Epidermal melanocyte (primary cell): ENCODE data around the gene CLIC5.

ENCODE experiments used
- DNase-seq: peaks from one replicate; pipeline ENCODE4 v3.0.0; 2011; ENCODE audit warnings: low spot score; ENCODE audit not compliant: insufficient read length

CLIC5 gene

DNA sequence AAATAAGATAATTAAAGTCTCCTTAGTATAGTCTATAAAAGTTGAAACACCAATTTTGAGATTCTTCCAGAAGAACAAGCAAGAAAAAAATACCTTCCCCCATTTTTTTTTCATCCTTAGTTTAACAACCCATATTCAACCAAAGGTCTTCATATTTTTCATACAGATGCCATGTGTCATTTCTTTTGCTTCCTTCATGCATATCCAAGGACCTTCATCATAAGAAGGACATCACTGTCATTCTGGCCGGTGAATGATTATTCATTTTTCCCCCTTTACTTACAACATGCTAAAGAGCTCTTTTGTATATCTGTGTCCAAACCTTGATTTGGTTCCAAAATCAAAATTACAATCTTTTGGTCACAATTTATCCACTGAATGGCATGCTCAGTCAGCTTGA lies 21.3 kb upstream of the CLIC5 start:
- no peak for DNase-seq

DNA sequence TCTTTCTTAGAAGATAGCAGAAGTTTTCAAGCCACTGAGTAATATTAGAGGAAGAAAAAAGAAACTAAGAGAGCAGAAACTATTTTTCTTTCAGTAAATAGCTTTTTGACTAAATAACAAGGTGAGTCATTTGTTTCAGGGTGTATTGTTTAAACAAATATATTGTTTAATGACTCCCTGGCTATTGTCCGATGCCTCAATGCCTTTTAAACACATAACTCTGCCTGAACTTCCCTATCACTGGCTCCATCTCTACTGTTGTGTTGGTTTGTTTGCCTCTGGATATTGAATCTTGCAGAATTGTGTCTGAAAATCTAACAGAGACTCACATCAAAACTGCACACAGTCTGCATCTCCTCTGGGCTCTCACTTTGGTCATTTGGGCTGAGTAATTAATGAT lies 19.6 kb upstream of the CLIC5 start:
- no peak for DNase-seq

DNA sequence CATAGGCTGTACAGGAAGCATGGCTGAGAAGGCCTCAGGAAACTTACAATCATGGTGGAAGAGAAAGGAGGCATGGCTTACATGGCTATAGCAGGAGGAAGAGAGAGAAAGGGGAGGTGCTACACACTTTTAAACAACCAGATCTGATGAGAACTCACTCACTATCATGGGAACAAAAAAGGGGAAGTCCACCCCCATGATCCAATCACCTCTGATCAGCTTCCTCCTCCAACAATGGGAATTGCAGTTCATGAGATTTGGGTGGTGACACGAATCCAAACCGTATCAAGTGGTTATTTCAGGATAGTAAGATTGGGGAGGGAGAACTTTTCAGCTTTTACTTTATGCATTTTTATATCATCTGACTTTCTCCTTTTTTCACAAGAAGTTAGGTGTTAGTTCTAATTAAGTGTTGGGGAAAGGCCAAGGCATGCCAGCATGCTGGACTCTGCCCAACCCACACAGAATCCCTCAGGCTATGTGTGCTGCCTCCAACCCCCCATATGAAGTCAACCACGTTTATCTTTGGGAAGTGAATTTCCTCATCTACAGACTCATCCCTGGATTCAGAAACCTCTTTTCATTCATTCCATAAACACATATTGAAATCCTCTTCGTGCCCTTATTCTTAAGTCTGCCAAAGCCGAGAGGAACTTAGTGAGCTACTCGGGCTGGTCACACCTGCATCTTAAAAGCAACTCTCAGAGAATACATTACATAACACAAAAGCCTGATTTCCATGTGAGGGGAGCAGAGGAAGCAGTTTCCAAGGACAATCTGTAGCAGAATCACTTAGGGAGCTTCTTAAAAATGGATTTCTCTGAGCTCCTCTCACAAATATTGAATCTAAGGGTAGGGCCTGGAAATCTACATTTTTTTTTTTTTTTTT lies 16.7 kb upstream of the CLIC5 start:
- DNase-seq, result no peak

DNA sequence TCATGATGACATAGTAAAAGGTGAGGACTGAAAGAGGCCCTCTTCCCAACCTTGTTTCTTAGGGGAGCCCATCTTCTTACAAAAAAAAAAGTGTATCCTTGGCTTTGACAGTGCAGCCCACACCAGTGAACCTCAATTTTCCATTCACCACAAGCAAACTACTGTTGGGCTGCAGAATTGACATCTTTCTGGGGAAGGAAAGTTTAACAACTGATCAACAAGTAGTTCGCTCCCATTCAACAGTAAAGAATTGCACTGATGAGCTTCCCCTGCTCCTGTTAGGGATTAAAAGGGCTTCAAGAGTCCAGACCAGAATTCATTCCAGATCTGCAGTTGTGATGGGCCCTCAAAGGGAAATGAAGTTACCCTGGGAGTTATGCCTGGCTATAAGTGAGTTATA lies 13.9 kb upstream of the CLIC5 start:
- no peak for DNase-seq

DNA sequence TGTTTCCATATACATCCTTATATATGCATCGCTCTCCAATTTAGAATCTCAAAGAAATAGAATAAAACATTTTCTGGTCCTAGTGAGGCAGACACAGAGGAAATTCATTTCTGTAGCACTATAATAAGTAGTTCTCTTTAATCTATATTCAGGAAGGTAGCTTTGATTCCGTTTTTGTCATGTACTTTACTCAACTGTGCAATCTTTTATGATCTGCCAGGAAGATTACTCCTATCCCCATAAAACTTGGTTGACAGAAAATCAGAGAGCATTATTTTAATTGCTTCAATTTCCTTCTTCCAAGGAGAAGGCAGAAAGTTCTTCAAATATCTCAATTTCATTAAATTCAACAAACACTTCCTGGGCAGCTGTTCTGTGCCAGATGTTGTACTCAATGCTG lies 10.6 kb upstream of the CLIC5 start:
- no peak for DNase-seq

DNA sequence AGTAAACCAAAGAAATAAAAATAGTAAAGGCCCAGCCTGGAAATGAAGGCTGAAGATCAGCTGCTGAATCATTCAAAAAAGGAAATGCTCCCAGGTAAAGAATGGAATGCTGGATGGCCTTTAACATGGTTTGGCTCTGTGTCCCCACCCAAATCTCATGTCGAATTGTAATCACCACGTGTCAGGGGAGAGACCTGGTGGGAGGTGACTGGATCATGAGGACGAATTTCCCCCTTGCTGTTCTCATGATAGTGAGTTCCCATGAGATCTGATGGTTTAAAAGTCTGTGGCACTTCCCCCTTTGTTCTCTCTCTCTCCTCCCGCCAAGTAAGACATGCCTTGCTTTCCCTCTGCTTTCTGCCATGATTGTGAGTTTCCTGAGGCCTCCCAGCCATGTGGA lies 9.9 kb upstream of the CLIC5 start:
- no peak for DNase-seq

DNA sequence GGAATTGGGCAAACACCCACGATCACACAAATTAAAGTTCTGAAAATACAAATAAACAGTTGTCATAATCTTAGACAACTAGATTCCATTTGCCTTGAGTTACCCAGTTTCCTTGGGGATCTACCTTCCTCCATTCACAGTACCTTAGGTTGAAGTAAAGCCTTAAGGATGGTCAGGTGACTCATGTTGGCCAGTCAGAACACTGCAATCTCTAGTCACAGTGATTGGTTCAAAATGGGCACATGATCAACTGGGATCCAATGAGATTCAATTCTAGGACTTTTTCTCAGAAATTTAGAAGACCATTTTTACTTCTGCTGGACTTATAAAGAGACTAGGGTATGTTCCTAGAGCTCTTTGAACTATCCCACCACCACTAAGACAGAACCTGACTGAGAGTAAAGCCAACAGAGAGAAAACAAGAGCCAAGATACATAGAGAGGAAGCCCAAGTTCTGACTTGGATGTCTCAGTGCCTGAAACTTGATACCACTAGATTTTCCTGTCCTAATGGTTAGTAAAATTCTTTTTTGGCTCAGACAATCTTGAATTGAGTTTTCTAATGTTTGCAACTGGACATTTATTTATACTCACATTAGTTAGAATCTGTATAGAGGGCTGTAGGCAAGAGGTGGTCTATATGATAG lies 8.6 kb upstream of the CLIC5 start:
- DNase-seq, result no peak

DNA sequence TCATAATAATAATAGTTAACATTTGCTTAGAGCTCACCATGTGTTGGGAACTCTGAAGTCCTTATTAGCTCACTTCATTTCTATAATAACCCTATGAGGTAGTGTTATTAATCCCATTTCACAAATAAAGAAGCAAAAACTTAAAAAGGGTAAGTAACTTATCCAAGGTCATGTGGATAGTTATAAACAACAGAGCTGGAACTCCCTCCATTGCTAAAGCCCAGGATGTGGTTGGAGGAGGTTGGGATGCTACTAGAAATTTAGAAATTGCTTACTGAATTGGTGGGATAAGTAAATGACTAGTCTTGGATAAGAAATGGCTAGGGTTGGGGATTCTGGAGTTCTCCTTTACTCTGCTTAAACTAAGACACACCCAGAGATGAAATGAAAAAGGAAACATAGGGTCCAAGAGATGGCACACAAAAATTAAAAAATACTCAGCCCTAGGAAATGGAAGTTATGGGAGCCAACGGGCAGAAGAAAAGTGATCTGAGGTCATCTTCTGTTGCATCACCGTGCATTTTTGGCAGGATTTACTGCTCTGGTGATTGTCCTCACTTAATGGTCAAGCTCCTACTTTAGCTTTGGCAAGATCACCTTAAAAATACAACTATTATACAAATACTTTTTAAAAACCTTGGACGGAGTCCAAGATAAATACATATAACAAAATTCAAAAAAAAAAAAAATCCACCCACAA lies 7.7 kb upstream of the CLIC5 start:
- no peak for DNase-seq

DNA sequence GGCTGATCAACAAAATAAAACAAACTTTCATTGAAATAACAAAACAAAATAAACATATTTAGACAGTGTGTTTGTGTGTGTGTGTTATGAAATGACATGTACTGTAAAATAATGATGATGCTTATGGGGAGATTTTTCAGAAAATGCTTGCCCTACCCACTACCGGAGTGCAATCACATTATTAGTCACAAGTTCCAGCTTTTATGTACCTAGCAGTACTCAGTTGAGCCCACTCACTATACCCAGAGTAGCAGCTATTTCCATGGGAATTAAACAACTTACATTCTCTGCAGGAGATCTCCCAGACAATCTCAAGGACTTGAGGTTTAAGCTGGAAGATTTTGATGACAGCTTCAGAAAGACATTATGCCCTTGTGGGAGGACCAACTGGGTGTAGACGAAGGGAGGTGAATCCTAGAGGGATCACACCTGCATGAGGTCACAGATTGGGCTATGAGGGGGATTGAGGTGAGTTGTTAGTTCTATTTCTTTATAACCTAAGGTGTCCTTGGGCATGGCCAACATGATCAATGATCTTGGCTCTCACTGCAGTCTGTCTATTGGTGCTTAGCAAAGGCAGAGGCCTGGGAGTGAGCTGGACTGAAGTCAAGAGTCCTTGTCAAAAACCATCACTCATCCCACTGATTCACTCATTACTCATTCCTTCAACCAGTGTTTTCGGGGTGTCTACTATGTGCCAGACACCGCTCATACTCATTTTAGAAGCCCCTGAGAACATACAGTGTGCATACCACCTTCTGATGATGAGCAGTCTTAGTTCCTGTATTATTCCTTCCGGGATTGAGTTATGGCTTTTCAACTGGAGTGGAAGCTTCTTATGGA lies 6.7 kb upstream of the CLIC5 start:
- DNase-seq, result no peak

DNA sequence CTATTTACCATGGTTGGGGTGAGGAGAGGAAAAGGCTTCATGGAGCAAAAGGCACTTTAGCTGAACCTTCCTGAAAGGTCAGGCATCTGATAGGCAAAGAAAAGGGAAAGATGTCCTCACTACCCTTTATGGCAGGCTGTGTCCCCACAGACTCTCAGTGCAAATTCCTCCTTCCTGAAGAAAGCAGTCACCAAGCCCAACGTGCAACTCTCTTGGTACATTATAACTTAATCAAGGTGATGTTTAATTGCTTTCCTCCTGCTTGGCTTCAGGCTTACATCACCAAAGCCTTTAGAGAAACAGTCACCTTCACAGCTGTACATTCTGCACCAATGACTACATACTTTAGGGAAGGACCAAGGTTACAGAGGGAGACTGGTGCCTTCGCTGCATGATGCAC lies 2.1 kb upstream of the CLIC5 start:
- DNase-seq, result no peak

DNA sequence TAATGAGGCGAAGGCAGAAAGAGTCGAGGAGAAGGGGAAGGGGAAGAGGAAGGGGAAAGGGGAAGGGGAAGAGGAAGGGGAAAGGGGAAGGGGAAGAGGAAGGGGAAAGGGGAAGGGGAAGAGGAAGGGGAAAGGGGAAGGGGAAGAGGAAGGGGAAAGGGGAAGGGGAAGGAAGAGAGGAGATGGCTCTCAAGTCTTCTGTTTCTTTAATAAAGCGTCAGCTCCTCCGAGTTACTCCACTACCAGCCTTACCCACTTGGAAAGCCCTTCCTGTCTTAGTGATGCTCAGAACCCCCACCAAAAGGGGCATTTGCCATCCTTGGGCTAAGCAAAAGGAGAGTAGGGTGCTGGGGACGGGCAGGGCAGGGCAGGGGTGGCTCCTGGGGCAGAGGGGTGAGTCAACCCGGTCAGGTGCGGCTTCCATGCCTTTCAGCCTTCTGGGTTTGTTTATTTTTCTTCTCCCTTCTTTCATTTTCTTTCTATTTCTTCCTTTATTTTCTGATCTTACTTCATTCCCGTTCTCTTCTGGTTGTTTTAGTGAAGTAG lies 476 bp upstream of the CLIC5 start:
- no peak for DNase-seq

DNA sequence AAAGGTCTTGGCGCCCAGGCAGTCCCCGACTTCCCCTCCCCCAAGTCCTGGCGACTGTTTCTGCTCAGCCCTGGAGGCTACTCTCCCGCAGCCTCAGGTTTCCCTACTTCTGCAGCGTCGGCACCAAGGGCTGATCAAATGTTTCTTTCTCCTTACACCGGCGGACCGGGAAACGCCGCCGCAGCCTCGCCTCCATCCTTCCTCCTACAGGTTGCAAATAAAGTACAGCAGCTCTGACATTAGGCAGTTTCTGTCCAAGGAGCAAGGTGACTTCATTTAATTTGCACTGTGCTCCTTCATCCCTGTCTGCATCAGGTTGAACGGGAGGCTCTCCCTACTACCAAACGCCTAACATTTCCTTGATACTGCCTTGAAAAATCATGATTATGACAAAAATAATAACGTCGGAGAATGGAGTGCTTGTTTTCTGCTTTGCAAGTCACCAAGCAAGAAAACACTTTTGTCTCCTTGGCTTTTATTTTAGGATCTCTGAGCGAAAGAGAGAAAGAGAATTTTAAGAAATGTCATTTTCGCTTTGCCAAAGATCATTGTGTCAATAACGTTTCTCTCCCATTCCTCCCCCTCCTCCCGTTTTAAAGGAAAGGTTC lies 1.0 kb downstream of the CLIC5 start:
- DNase-seq, result no peak

DNA sequence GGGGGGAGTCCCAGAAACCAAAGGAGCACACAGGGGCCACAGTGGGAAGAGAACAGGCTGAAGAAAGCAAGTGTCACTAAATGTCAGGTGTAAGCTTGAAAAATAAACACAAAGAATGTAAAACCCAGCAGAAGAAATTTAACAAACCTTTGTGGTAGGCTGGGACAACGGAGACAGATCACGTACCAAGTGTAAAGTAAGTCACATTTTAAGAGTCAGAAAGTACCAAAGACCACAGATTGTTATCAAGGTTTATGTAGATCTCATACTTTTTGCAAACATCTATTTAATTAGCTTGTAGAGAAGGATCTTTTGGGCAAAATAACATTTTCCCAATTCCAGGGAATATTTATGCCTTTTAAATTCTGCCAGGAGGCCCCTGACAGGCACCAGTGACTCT lies 1.6 kb downstream of the CLIC5 start:
- DNase-seq, result no peak

DNA sequence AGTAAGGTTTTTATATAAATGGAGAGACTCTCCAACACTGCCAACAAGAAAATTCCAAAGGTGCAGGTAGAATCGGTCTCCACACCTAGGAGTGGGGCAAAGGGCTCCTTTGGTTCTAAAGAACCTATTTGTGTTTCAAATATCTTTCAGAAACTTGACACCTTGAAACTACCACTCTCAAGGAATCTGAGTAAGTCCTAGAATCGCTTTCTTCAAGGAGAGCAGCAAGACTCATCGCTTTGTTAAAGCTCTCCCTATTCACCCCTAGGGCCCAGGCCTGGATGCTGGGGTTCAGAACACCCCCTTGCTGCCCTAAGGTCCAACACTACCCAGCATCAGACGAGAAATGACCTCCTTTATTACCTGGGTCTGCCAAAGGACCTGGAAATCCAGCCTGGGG lies 2.0 kb downstream of the CLIC5 start:
- no peak for DNase-seq

DNA sequence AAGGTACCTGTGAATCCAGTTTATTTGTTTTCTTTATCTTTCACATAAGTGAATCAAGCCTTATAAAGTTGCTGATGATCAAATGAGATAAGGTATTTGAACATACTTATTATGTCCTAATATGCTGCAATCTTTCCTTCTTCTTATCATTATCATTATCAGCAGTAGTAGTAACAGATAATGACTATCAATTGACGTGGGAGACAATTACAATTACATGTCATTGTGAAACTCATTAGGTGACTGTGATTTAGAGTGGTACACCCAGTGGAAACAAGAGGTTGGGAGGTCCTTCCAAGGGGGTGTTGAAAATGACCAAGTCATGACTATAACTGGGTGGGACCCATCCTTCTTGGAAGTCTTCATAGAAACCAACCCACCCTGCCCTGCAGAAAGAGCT lies 2.8 kb downstream of the CLIC5 start:
- no peak for DNase-seq

DNA sequence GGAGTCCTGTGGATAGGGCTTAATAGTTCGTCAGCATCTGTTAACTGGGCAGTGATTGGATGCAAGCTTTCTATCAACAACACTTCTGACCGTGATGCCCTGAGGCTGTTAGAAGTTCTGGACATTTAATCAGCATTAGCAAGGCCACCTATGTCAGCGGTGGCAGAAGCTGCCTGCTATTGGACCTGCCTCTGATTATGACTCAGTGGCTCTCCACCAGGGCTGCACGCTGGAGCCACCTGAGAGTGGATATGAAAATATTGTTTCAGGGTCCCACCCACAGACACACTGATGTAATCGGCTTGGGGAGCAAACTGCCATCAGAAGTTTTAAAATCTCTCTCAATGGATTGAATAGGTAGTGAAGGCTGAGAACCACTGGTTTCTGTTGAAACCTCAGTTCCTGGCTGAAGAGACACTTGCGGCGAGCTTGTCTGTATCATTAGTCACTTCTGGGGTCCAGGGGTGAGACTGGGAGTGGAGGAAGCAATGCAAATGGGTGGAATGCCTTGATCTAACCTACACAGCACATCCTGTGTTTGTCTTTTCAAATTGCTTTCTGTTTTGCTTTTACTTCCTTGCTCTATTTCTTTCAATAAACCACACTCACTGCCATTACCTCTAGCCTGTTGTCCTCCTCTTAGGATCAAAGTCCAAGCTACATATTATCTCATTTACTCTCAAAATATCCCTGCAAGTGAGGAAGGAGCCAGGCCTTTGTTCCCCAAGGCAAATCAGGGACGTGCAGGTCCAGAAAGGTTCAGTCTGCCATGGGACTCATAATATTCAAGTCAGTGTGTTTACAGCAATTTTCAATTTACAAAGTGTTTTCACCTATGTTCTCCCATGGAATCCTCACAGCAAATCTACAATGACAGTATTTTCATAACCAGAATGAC lies 4.2 kb downstream of the CLIC5 start:
- DNase-seq, result no peak

DNA sequence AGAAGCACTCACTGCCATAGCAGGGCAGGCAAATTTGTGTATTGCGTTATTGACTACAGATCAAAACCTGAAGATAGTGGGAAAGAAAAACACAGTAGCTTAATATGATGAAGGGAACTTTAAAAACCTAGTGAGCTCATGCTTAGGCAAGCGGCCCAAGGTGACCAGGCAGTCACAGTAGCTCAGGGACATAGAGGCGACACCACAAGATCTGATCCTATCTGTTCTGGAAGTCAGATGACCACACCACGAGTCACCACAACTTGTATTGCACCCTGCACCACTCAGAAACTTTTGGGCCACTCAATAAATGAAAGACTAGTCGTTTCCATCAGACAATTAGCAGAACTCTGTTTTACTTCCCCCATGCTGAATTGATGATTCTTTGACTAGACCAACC lies 4.9 kb downstream of the CLIC5 start:
- no peak for DNase-seq

DNA sequence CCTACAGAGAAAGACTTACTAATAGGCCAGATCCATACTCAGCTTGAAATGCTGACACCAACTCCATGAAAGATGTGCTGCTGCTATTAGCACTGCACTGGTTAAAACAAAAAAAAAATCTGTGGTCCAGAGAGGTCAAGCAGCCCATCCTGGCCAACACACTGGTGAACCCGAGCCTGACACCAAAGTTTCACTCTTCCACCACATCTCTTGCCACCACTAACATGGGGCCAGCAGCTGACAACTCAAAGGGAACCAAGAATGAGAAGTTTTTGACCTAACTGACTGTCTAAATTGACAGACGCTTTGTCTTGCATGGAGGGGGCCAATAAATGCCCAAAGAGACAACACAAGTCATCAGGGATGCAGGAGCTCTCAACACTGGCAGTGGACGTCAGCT lies 5.4 kb downstream of the CLIC5 start:
- DNase-seq, result no peak

DNA sequence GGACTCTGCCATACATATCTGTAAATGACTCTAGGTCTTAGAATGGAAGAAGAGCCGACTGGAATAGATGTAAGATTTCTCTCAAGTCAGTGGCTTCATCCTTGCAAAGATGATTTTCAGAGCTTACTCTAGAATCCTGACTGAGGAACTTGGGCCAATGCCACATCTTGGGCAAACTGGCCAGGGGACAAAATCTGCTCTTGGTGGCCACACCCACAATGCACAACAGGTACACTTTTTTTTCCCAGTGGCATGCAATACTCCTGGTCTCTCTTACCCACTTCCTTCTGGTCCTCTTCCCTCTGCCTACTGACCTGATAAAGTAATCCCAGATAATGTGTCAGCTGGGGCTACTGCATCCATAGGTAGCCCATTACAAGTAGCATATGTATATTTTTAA lies 13.4 kb downstream of the CLIC5 start:
- DNase-seq, result no peak

DNA sequence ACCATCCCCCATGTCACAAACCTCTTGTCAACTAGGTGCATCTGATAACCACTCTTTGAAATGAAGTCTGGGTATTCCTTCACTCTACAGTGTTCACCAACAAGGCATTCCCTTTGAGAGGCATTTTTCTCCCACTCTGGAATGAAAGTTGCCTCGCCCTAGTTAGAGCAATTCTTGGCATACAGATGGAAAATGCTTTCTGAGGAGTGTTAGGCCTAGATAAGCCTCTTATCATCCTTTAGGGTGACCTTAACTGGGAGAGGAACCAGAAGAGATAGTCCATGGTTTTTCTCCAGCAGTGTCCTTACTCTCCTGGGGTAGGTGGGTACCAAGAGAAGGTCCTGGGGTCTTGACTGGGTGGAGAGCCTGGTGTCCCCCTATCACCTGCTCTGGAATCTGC lies 14.8 kb downstream of the CLIC5 start:
- no peak for DNase-seq
